Posterior vena cava (tissue), 2 donors: ENCODE data around the gene OR6S1. TPM values are rescaled to one million over a fixed set of nuclear protein-coding genes. Genes with fewer than 3 reads are reported as not detected.
"Not testable (repeated sequence)": the region's sequence is repeated elsewhere in the genome, so short reads cannot be mapped to it uniquely, and the experiment has no call there.

Experiments used
- DNase-seq: peaks from one replicate; pipeline ENCODE4 v3.0.0-alpha.2; 2020; ENCODE audit warnings: low spot score
- intact Hi-C, 2 donors: fragments of 100-400 bp; cut with DNase I; formaldehyde crosslinking; loops; one replicate each; pipeline versions ENCODE4 v1.14.1 to v1.14.2; 2022 to 2023
- total RNA-seq, 2 donors: library from RNA; stranded (reverse); fragmentation: NEBNext Ultra II Directional; extraction: Animal tissue kit (Norgen Biotek cat#: 25700); gene quantifications; one replicate each; pipeline ENCODE4 v1.2.1, GENCODE V29; 2021
- donor health status: DM: yes; HTN: yes; CAD: no.
- donor health status: DM: yes; HTN: yes; CAD: no.

The OR6S1 gene
- total RNA-seq, 2 donors from 2014 or later: not detected

GRCh38 chr14:20679907-20680306 is 38.4 kb upstream of the OR6S1 start:
- intact Hi-C loops: loop anchor here (5.0 to 10.0 kb wide), 5 partner anchors 53 to 345 kb away; partner anchors contain the start of genes CCNB1IP1 (in 1 of the 2), PARP2 (in 1 of the 2) and TEP1 (in 1 of the 2)
- DNase-seq: no peak

GRCh38 chr14:20676072-20676471 is 34.6 kb upstream of the OR6S1 start:
- intact Hi-C loops: no loop called here
- no peak for DNase-seq

- no peak for DNase-seq
- intact Hi-C loops: no loop called here
These were observed 34.2 kb upstream of the OR6S1 start for GRCh38 chr14:20675669-20676068.

- intact Hi-C loops: no loop called here
- no peak for DNase-seq
These were observed 30.2 kb upstream of the OR6S1 start for GRCh38 chr14:20671597-20672283.

GRCh38 chr14:20668969-20669368 is 27.5 kb upstream of the OR6S1 start:
- DNase-seq: no peak
- intact Hi-C loops: no loop called here

GRCh38 chr14:20667957-20668356 is 26.5 kb upstream of the OR6S1 start:
- intact Hi-C loops: no loop called here
- no peak for DNase-seq

- intact Hi-C loops: loop anchor here in 1 of 2 donors (1.0 kb wide), 1 partner anchor 22 kb away; the partner anchor contains the start of gene ANG
- not testable (repeated sequence) for DNase-seq
These were observed 25.0 kb upstream of the OR6S1 start for GRCh38 chr14:20666400-20666961.

- intact Hi-C loops: no loop called here
- DNase-seq: no peak
These were observed 21.7 kb upstream of the OR6S1 start for GRCh38 chr14:20662968-20663732.

- intact Hi-C loops: no loop called here
- no peak for DNase-seq
These were observed 19.7 kb upstream of the OR6S1 start for GRCh38 chr14:20661197-20661596.

GRCh38 chr14:20659813-20660395 is 18.4 kb upstream of the OR6S1 start:
- intact Hi-C loops: no loop called here

GRCh38 chr14:20659336-20659735 is 17.8 kb upstream of the OR6S1 start:
- intact Hi-C loops: no loop called here
- no peak for DNase-seq

More at GRCh38 chr14:20659813-20660395, 18.4 kb upstream of the OR6S1 start:
- DNase-seq: no peak

GRCh38 chr14:20658246-20658645 is 16.8 kb upstream of the OR6S1 start:
- no peak for DNase-seq
- intact Hi-C loops: no loop called here

- DNase-seq: no peak
These were observed 16.0 kb upstream of the OR6S1 start for GRCh38 chr14:20657216-20658211.

GRCh38 chr14:20656274-20656673 is 14.8 kb upstream of the OR6S1 start:
- intact Hi-C loops: no loop called here
- no peak for DNase-seq

More at GRCh38 chr14:20657216-20658211, 16.0 kb upstream of the OR6S1 start:
- intact Hi-C loops: no loop called here

- intact Hi-C loops: no loop called here
- no peak for DNase-seq
These were observed 14.4 kb upstream of the OR6S1 start for GRCh38 chr14:20655851-20656250.

- intact Hi-C loops: no loop called here
- DNase-seq: no peak
These were observed 11.8 kb upstream of the OR6S1 start for GRCh38 chr14:20652996-20653975.

- no peak for DNase-seq
- intact Hi-C loops: no loop called here
These were observed 4.0 kb upstream of the OR6S1 start for GRCh38 chr14:20645481-20645880.

- DNase-seq: no peak
- intact Hi-C loops: no loop called here
These were observed 3.0 kb upstream of the OR6S1 start for GRCh38 chr14:20644520-20644919.
